ENCODE measurements around the gene TMLHE.
"Not testable (repeated sequence)": the region's sequence is repeated elsewhere in the genome, so short reads cannot be mapped to it uniquely, and the experiment has no call there.

The TMLHE gene, protein sequence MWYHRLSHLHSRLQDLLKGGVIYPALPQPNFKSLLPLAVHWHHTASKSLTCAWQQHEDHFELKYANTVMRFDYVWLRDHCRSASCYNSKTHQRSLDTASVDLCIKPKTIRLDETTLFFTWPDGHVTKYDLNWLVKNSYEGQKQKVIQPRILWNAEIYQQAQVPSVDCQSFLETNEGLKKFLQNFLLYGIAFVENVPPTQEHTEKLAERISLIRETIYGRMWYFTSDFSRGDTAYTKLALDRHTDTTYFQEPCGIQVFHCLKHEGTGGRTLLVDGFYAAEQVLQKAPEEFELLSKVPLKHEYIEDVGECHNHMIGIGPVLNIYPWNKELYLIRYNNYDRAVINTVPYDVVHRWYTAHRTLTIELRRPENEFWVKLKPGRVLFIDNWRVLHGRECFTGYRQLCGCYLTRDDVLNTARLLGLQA

DNA sequence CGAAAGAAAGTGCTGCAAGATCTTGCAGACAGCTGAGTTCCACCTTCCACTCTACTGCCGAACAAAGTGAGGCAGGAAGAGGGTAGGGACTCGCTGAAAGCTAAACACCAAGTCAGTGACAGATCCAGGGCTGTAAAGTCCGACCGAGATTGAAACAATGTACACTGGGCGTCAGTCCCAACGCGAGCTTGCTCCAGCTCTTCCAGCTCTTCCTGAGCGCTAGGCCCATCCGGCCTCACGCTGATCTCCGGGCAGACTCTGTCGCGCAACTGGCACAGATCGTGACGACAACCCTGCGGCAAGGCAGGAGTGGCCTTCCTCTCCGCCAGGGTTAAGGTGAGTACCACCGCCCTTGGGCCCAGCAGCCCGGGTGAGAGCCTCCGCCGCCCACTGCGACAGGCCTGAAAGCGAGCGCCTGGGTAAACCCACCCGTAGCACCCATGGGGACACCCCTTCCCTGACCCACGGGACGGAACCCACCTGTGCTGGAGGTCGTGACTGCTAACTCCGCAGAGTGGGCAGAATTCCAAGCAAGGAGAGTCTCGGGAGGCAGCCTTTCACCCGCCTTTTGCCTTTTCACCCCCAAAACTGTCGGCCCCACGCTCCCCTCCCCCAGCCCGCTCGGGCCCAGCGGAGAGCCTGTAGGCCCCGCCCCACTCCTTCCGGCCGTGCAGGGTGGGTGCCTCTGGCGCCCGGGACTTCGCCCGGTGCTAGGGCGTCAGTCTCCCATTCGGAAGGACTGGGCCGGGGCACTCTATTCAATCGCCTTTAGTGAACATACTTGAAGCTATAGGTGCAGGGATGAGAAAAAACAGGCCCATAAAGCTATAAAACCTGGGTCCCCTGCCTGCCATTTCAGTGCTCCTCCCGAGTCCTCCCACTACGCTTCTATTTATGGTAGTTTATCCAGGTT lies at the start of gene TMLHE, which contains the start of gene SPRY3:
Gene TMLHE (minus strand): TSS at position 641 of the 913 bp plus-strand sequence. CDS start 67,676 bp downstream, outside the sequence.
Gene SPRY3 (plus strand): TSS at position 275 of the 913 bp plus-strand sequence.
- Mint-ChIP-seq H3K27me3 (ENCODE audit: low read depth) (no peaks in the 10 kb centered on the region), H3K9me3 (peaks cover 1% of the 10 kb centered on the region), H3K27ac (peak within 1 kb of the TSS; percentile 94), H3K36me3 (ENCODE audit: low read depth) (peaks cover 12% of the 10 kb centered on the region), H3K4me3 (peak within 1 kb of the TSS; percentile 91), H3K4me1 (ENCODE audit: low read depth) (peaks cover 7% of the 10 kb centered on the region)
- peak; percentile 51 for DNase-seq (ENCODE audit: low spot score)

DNA sequence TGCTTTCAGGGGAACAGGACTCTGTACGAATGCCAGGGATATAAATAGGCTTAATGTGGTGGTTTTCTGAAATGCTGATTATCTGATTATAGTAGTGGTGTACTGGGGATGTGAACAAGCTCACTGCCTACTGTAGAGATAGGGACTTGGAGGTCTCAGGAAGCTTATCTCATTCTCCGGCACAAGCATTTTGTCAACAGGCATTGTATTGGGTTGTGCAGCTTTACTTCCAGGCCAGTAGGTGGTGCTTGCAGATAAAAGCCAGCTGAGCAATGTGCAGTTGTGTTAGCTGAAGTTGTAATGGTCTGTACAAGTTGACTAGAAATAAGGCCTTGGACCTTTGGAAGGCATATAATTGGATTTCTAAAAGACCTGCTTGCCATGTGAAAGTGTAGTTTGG lies 49.5 kb upstream of the TMLHE start:
- peaks cover 12% of the 10 kb centered on the region for H3K9me3 Mint-ChIP-seq
- no peak overlapping the region for H3K27ac Mint-ChIP-seq
- no peaks in the 10 kb centered on the region for H3K4me1 Mint-ChIP-seq (ENCODE audit: low read depth)
- DNase-seq (ENCODE audit: low spot score) = no peak
- no peak overlapping the region for H3K4me3 Mint-ChIP-seq
- H3K27me3 Mint-ChIP-seq (ENCODE audit: low read depth) = peaks cover 3% of the 10 kb centered on the region
- H3K36me3 Mint-ChIP-seq (ENCODE audit: low read depth) = no peaks in the 10 kb centered on the region

DNA sequence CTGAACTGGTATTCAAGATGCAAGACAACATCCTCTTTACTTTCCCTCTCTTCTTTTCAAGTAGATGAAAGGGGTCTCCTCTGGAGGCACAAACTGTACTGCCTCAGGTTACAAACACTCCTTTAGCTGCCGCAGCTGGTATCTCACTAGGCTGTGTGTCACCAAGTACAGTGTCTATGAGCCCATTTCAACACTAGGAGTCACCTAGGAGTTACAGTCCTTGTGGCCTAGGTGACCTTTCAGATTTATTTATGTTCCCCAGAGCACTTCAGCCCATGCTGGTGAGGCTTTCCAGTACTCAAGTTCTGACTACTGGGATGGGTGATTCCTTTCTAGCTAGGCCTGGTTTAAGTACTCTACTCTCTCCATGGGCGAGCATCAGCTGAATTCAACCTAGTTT lies 32.4 kb upstream of the TMLHE start:
- H3K4me1 Mint-ChIP-seq (ENCODE audit: low read depth) = peaks cover 9% of the 10 kb centered on the region
- H3K36me3 Mint-ChIP-seq (ENCODE audit: low read depth) = no peaks in the 10 kb centered on the region
- no peak overlapping the region for H3K4me3 Mint-ChIP-seq
- peaks cover 6% of the 10 kb centered on the region for H3K27me3 Mint-ChIP-seq (ENCODE audit: low read depth)
- H3K27ac Mint-ChIP-seq = no peak overlapping the region
- no peak for DNase-seq (ENCODE audit: low spot score)
- peaks cover 9% of the 10 kb centered on the region for H3K9me3 Mint-ChIP-seq

DNA sequence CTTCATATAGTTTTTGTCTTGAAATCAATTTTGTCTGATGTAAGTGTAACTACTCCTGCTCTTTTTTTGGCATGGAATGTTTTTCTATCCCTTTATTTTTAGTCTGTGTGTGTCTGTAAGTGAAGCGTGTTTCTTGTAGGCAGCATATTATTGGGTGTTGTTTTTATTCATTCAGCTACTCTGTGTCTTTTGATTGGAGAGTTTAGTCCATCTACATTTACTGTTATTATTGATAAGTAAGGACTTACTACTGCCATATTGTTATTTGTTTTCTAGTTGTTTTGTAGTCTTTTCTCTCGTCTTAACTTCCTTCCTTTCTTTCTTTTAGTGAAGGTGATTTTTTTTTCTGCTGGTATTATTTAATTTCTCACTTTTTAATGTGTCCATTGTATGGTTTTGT lies 30.5 kb upstream of the TMLHE start:
- Mint-ChIP-seq H3K9me3 (peaks cover 9% of the 10 kb centered on the region), H3K27me3 (ENCODE audit: low read depth) (peaks cover 2% of the 10 kb centered on the region), H3K4me1 (ENCODE audit: low read depth) (peaks cover 9% of the 10 kb centered on the region), H3K27ac (no peak overlapping the region), H3K4me3 (no peak overlapping the region), H3K36me3 (ENCODE audit: low read depth) (no peaks in the 10 kb centered on the region)
- DNase-seq (ENCODE audit: low spot score) = no peak

DNA sequence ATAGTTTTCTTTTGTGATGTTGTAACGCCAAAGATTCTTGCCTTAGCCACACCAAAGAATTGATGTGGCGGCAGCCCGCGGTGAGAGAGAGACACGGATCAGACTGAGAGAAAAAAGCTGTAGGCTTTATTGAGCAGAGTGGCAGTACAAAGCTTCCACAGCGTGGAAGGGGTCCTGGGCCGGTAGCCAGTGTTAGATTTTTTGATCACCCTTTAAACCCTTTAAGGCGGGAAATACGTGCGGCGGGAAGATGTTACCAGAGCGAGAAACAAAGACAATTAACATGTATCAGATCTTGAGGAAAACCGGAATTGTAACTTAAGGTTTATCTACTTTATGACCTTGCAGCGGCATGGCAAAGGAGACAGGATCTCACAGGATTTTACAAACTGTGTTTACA lies 28.6 kb upstream of the TMLHE start:
- H3K27ac Mint-ChIP-seq; DNase-seq (ENCODE audit: low spot score); H3K9me3 Mint-ChIP-seq; H3K36me3 Mint-ChIP-seq (ENCODE audit: low read depth); H3K27me3 Mint-ChIP-seq (ENCODE audit: low read depth); H3K4me1 Mint-ChIP-seq (ENCODE audit: low read depth): not testable (repeated sequence)
- H3K4me3 Mint-ChIP-seq = peak overlapping the region; percentile 83

DNA sequence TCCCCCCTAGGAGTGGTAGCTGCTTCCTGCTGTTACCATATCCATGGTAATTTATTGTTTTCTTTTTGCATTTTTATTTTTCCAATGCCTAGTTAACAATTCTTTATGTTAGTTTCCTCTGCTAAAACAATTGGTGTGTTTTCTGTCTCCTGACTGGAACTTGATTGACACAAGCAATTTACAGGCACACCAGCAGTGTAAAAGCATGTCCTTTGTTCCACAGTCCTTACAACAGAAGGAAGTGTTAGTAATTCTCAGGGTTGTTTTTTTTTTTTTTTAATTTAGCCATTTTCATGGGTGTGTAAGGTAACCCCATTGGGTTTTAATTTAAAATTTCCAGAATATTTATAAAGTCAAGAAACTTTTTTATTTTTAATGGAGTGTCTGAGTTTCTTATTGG lies 25.0 kb upstream of the TMLHE start:
- Mint-ChIP-seq H3K27ac (no peak overlapping the region), H3K36me3 (ENCODE audit: low read depth) (no peaks in the 10 kb centered on the region), H3K4me3 (no peak overlapping the region), H3K4me1 (ENCODE audit: low read depth) (peaks cover 9% of the 10 kb centered on the region), H3K27me3 (ENCODE audit: low read depth) (peaks cover 2% of the 10 kb centered on the region), H3K9me3 (no peaks in the 10 kb centered on the region)
- no peak for DNase-seq (ENCODE audit: low spot score)

DNA sequence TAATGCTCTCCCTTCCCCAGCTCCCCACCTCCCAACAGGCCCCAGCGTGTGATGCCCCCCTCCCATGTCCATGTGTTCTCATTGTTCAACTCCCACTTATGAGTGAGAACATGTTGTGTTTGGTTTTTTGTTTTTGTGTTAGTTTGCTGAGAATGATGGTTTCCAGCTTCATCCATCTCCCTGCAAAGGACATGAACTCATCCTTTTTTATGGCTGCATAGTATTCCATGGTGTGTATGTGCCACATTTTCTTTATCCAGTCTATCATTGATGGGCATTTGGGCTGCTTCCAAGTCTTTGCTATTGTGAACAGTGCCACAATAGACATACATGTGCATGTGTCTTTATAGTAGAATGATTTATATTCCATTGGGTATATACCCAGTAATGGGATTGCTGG lies 22.3 kb upstream of the TMLHE start:
- not testable (repeated sequence) for H3K4me3 Mint-ChIP-seq; H3K27me3 Mint-ChIP-seq (ENCODE audit: low read depth); H3K27ac Mint-ChIP-seq; H3K36me3 Mint-ChIP-seq (ENCODE audit: low read depth); H3K4me1 Mint-ChIP-seq (ENCODE audit: low read depth); DNase-seq (ENCODE audit: low spot score)
- H3K9me3 Mint-ChIP-seq = peaks cover 15% of the 10 kb centered on the region

DNA sequence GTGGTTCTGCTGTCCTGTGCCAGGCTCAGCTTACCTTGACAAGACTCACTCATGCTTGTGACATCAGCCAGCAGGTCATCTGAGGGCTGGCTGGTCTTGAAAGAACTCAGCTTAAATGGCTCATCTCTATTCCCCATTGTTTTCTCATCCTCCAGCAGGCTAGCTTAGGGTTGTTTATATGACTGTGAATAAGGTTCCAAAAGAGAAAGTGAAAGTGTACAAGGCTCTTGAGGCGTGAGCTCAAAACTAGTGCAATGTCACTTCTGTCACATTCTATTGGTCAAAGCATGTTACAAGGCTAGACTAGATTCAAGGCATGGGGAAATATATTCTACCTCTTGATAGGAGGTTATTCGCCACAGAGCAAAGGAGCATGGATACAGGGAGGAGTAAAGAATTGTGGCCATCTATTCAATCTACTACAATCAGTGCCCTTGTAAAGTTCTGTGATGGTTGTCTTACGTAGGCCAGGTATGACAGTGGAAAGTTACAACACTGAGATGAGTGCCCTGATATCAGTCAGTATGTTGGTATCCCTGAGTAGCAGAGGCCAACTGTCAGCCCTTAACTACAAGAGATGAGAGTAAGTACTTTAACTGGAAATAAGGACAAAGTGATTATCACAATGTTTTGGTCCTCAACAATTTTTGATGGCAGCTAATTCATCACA lies 19.8 kb upstream of the TMLHE start:
- peak; percentile 5 for DNase-seq (ENCODE audit: low spot score)

DNA sequence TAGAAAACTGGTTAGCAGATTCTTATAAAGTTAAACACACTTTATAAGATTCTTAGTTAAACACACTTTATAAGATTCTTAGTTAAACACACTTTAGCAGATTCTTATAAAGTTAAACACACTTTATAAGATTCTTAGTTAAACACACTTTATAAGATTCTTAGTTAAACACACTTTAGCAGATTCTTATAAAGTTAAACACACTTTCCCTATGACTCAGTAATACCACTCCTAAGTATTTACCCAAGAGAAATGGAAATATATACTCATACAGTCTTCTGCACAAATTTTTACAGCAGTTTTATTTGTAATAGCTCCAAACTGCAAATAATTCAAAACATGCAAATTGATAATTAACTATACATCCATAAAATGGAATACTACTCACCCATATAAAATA lies 7.4 kb upstream of the TMLHE start:
- H3K9me3 Mint-ChIP-seq; H3K36me3 Mint-ChIP-seq (ENCODE audit: low read depth); H3K4me3 Mint-ChIP-seq; H3K27me3 Mint-ChIP-seq (ENCODE audit: low read depth); DNase-seq (ENCODE audit: low spot score); H3K4me1 Mint-ChIP-seq (ENCODE audit: low read depth); H3K27ac Mint-ChIP-seq: not testable (repeated sequence)

More for the DNA sequence above, 19.8 kb upstream of the TMLHE start:
- Mint-ChIP-seq H3K27me3 (ENCODE audit: low read depth) (no peaks in the 10 kb centered on the region), H3K9me3 (peaks cover 28% of the 10 kb centered on the region), H3K4me1 (ENCODE audit: low read depth) (peaks cover 9% of the 10 kb centered on the region), H3K27ac (peak overlapping the region; percentile 90), H3K4me3 (peak overlapping the region; percentile 75), H3K36me3 (ENCODE audit: low read depth) (no peaks in the 10 kb centered on the region)

DNA sequence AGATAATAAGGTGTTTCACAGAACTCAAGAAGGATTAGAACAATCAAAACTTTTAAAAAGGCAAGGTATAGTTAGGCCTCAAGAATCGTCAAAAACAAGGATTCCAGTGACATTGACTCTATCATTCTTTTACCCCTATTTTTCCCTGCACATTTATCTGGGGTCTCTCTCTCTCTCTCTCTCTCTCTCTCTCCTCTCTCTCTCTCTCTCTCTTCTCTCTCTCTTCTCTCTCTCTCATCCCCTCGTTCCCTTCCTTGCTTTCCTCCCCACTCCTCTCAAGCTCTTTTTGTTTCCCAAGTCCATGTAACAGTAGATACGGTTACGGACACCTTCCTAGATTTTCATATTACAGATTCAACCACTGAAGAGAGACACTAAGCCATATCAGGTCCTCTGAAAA lies 3.2 kb upstream of the TMLHE start:
- Mint-ChIP-seq H3K27ac (no peak overlapping the region), H3K4me3 (no peak overlapping the region), H3K9me3 (no peaks in the 10 kb centered on the region), H3K4me1 (ENCODE audit: low read depth) (peaks cover 7% of the 10 kb centered on the region), H3K27me3 (ENCODE audit: low read depth) (no peaks in the 10 kb centered on the region), H3K36me3 (ENCODE audit: low read depth) (peaks cover 6% of the 10 kb centered on the region)
- DNase-seq (ENCODE audit: low spot score) = no peak

DNA sequence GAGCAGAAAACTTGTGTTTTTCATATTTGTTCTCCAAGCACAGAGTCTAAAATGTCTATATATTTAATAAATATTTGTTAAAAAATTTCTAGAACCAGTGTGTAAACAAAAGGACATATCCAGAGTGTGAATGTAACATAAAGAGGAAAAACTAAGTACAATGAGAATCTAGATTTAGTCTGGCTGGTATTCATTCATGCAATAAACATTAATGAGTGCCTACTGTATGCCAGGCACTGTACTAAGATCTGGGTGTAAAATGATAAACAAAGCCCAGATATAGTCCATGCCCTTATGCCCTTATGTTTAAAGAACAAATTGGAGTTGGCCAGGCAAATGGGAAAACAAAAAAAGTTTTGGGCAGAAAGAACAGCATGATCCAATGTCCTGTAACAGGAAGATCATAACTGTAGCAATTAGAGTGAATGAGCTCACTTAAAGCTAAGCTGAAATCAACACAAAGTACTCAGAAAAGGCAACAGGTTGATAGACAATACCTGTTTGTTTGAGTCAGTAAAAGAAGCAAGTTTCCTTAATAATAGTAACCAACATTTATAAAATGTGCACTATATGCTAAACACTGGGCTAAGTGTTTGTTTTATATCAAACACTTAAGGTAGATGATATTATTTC lies 1.3 kb upstream of the TMLHE start:
- no peak overlapping the region for H3K27ac Mint-ChIP-seq
- no peaks in the 10 kb centered on the region for H3K27me3 Mint-ChIP-seq (ENCODE audit: low read depth)

DNA sequence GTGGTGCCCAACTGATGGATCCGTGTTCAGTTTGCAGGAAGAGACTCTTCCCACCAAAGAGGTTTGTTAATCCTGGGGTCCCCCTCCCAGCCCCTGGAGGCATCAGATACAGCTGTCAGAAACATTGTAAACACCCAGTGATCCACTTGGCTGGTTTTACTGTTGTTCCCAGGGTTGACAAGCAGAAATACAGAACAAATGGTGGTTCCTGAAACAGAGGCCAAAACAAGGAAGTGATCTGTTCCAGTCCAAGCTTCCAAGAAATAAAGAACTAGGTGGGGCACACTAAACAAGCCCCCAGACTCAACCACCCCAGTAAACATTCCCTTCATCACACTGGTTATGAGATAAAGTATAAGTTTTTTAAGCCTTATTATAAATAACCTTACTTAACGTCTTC lies 1.4 kb downstream of the TMLHE start:
- Mint-ChIP-seq H3K36me3 (ENCODE audit: low read depth) (peaks cover 17% of the 10 kb centered on the region), H3K27me3 (ENCODE audit: low read depth) (no peaks in the 10 kb centered on the region), H3K4me3 (peak overlapping the region; percentile 91)

More for the DNA sequence above, 1.3 kb upstream of the TMLHE start:
- Mint-ChIP-seq H3K4me3 (peak overlapping the region; percentile 39), H3K36me3 (ENCODE audit: low read depth) (peaks cover 9% of the 10 kb centered on the region), H3K9me3 (no peaks in the 10 kb centered on the region), H3K4me1 (ENCODE audit: low read depth) (peaks cover 7% of the 10 kb centered on the region)
- no peak for DNase-seq (ENCODE audit: low spot score)

DNA sequence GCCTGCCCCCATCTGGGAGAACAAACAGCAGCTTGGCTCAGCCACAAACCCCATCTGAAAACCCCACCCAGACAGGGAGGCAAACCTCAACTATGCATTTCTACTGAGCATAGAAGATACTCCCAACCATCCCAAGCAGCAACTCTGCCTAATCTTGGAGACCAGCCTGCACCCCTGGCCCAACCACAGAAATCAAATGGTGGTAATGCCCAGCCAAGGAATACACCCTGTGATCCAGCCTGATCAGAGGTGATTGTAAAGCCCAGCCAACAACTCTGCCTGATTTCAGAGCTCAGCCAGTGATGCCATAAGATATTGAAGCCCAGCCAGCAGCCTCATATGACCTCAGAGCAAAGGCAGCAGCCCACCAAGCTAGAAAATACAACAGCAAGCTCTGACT lies 19.8 kb downstream of the TMLHE start:
- H3K27ac Mint-ChIP-seq = no peak overlapping the region
- DNase-seq (ENCODE audit: low spot score) = no peak
- no peak overlapping the region for H3K4me3 Mint-ChIP-seq
- peaks cover 29% of the 10 kb centered on the region for H3K9me3 Mint-ChIP-seq
- no peaks in the 10 kb centered on the region for H3K27me3 Mint-ChIP-seq (ENCODE audit: low read depth)
- no peaks in the 10 kb centered on the region for H3K4me1 Mint-ChIP-seq (ENCODE audit: low read depth)
- H3K36me3 Mint-ChIP-seq (ENCODE audit: low read depth) = peaks cover 11% of the 10 kb centered on the region

More for the DNA sequence above, 1.4 kb downstream of the TMLHE start:
- H3K9me3 Mint-ChIP-seq = peaks cover 13% of the 10 kb centered on the region
- H3K4me1 Mint-ChIP-seq (ENCODE audit: low read depth) = peaks cover 7% of the 10 kb centered on the region
- H3K27ac Mint-ChIP-seq = no peak overlapping the region
- DNase-seq (ENCODE audit: low spot score) = no peak
